Activated T-cell treated with anti-CD3 and anti-CD28 coated beads, Interleukin-2, amount 50 U/mL, for 1 hour (primary cell): ENCODE data around the gene HECTD3.
"Not testable (repeated sequence)": the region's sequence is repeated elsewhere in the genome, so short reads cannot be mapped to it uniquely, and the experiment has no call there.

Experiments
- DNase-seq: peaks from one replicate; pipeline ENCODE4 v3.0.0-alpha.2; 2020

HECTD3 gene

DNA sequence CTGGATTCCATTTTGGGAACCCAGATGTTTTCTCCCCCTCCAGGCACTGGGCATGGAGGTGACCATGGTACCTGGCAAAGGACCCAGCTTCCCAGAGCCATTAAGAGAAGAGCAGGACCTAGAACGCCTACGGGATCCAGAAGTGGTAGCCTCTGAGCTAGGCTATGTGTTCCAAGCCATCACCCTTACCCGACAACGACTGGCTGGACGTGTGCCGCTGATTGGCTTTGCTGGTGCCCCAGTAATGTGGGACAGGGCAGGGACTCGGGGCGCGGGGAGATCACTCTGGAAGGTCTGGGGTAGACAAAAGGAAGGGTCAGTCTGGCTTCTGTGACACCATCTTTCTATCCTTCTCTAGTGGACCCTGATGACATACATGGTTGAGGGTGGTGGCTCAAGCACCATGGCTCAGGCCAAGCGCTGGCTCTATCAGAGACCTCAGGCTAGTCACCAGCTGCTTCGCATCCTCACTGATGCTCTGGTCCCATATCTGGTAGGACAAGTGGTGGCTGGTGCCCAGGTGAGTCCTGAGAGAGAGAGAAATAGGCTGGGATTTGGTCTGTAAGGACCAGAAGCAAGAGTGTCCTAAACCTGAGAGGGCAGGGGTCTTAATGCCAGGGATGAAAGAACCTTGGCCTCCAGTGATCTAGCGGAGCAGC lies 2.6 kb upstream of the HECTD3 start:
- no peak for DNase-seq

DNA sequence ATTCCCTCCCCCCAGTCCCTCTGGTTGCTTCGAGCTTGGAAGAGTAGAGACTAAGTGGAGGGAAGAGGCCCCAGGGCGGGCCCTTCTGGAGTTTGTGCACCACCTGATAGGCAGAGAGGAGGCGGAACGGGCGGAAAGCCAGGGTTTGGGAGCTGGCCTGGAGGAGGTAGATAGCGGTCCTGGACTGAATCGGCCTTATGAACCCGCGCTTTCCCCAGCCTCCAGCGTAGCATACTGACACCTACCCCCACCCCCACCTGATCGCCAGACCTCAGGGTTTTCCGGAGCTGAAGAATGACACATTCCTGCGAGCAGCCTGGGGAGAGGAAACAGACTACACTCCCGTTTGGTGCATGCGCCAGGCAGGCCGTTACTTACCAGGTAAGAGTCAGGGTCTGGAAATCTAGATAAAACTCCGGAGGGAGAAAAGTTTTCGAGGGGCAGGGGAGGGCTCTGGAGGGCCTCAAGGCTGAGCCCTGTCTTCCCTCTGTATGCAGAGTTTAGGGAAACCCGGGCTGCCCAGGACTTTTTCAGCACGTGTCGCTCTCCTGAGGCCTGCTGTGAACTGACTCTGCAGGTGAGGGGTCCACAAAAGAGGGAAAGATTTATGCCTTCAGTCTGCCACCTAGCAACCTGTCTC lies 1.6 kb upstream of the HECTD3 start:
- DNase-seq = peak; percentile 36

DNA sequence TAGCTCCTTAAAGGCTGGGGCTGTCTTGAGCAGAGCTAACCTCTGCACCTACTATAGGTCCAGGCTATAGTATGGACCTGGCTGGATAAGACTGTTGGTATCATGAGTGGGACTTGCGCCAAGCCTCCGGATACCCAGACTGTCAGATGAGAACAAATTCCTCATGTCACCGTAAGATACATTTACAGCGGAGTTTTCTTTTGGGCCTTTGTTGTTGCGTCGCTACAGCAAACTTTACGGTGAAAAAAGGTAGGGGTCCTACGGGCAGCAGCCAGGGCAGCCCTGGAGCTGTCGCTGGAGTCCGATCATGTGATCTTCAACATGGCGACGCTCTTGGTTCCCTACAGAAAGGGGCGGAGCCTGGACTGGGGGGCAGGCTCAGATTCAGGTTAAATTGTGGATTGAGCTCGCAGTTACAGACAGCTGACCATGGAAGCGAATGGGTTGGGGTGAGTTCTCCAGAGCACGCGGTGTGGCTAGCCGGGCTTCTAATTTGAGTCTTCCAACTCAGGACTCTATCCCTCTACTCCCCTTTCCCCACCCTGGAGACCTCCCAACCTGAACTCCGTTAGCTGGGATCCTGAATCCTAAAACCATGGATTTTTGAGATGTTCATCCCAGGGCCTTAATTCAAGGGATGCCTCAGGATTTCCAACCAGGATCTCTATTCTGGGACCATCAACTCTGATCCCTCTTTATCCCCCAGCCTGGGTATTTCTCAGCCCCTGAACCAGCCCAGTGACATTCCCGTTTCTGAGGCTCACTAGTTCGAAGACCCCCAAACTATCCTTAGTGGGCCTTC lies 914 bp upstream of the HECTD3 start, which contains the start of gene UROD:
Gene UROD, plus strand, starts transcription at position 418 of the 802 bp plus-strand sequence. Its CDS starts 12 bp downstream, at position 430.
- DNase-seq = peak; percentile 86

DNA sequence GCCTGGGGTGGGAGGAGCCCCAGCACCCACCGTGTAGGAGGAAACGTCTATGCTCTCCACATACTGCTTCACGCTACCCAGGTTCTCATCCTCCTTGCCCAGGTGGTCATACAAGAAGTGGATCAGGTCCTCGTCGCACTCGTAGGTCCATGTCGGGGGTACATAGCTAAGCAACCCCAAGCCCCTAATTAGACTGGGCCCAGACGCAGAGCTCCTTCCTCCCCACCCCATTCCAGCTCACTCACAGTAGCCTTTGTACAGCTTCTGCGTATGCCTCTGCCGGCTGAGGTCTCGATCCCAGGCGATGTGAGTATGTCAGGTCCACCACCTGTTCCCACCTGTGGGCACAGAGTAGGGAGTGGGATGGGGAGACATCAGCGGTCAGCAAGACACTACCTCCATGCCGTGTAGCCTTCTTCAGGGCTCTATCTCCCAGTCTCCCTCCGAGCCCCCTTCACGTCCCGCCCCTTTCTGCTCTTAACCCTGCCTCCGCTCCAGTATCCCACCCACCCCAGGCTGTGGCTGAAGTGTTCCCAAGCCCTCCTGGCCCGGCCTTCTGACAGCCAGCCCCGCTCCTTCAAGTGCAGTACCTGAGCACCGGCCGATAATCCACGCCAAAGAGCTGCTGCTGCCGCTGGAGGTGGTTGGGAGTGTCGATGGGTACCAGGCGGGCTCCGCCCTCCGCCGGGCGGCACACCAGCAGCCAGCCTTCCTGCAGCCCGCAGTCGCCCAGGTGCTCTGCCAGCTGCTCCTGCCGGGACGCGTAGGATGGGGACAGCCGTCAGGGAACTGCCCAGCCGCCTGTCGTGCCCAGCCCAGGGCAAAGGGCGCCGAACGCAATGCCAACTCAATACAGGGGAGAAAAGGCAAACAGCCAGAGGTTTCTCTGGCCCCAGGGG lies 919 bp downstream of the HECTD3 start:
- DNase-seq = peak; percentile 48

DNA sequence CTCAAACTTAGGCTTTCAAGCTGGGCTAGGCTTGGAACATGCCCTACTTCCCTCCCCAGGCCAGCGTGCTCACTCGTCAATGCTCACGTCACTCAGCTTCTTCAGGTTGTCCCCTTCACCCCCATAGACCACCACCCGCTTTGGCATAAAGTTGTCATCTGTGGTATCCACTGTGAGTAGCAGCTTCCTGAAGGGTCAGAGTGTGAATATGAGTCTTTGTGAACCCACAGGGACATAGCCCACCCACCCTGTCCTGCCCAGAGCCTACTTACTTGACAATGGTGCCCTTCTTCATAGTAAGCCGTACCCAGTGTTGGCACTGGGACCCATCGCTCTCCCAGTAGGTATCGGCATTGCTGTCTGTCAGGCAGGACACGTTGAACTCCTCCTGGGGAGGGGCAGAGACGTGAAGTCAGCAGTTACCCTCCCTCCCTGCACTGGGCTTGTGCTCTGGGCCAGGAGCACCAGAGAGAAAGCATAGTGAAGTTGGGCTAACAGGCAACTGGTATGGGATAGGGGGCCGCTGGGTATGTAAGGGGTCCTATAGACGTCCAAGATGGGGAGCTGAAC lies 1.7 kb downstream of the HECTD3 start:
- DNase-seq = no peak

DNA sequence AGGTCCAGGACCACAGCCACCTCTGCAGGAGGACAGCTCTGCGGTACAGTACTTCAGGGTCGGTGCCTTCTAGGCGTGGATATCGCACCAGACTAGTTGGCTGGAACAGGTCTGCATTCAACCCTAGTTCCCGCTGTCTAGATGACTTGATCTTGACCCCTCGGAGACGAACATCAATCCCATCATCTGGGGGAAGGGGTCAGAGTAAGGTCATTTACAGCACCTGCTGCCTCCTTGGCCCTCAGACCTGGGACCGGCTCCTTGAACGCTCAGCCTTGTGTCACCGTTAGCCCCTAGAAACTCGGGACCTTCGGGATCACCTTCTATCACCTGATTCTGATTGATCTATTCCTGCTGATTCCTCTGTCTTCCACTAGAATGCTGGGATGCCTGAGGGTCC lies 2.6 kb downstream of the HECTD3 start:
- DNase-seq = no peak

DNA sequence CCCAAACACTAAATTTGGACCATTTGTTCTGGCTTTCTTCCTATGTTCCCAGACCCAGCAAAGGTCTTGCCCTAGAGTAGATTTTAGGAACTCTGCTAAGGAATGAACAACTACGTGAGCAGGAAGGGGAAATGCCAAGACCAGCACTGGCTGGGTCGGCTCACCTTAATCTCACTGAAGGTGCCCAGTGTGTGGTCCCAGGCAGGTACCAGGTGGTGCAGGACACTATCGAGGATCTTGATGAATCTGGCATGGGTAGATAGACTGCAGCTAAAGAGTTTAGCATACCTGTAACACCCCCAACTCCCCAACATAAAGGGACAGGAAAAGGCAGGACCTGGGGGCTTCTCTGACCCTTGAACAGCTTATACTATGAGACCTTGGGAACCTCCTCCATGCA lies 3.0 kb downstream of the HECTD3 start:
- no peak for DNase-seq

DNA sequence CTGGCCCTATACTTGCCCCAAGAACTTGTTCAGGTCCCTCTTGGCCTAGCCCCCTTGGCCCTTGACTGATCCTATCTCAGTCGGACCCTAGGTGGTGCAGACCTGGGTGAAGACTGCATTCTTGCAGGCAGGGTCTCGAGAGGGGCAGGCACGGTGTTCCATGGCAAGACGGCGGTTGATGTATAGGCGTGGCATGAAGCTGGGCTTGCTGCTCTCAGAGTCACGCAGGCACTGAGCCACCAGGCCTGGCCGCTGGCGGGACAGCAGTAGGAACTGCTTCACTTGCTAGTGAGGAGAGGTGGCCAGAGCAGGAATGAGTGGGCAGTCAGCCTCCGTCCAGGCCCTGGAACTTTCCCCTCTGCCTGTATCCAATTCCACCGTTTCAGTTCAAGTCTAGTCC lies 3.8 kb downstream of the HECTD3 start:
- DNase-seq = no peak

DNA sequence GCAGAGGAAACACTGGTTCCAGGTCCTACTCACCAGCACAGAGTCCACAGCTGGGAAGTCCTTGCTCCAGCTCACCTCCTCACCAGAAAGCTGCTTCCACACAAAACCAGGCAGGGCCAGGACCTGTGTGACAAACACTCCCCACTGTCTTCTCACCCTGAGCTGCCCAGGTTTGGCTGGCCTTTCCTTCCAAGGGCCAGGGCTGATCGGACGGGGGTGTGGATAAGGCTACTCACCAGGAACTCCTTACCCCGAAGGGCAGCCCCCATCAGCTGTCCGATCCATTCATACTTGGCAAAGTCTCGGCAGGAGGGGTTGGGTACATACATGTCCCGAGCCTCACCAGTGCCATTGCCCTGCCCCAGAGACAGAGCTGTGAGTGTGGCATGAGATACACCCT lies 5.4 kb downstream of the HECTD3 start:
- no peak for DNase-seq

DNA sequence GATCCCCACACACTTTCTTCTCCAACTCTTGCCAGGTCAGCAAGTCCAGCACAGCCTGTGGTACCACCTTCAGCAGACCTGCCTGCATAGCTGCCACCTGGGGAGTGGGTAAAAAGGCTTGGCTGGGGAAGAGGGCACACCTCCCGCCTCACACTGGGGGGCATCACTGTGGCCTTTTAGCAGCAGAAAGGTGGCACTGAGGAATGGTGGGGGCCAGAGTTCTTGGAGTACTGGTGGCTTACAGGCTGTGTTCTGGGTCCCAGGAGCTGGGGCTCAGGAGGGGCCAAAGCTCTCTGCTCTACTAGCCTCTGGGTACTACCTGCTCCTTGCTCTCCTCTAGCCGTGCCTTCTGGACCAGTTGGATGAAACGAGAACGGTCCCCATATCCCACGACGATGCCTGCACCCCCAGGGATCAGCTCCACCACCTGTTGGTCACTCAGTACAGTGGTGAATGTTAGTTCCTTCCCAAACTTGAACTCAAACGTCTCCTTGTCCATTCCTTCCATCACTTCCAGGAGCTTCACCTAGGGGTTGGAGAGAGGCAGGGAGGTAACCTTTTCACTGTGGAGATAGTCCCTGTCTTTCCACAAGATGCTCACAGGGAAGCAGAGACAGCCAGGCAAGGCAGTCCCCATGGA lies 6.7 kb downstream of the HECTD3 start:
- no peak for DNase-seq

DNA sequence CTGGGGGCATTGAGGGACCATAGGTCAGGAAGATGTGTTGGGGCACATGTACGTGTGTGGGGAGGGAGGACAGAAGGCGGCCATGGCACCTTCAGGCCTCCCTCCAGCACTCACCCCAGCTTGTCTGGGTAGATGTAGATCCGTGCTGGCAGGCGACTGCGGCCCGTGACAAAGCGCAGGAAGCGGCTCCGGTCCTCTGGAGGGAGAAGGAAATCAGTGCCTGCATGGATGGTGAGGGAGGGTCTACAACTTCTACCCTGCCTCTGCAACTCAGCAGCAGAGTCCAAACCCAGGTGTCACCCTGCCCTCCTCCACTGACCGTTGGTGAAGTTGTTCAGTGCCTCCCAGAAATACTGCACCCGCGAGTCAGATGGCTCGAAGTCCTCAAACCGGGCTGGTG lies 7.4 kb downstream of the HECTD3 start:
- no peak for DNase-seq

DNA sequence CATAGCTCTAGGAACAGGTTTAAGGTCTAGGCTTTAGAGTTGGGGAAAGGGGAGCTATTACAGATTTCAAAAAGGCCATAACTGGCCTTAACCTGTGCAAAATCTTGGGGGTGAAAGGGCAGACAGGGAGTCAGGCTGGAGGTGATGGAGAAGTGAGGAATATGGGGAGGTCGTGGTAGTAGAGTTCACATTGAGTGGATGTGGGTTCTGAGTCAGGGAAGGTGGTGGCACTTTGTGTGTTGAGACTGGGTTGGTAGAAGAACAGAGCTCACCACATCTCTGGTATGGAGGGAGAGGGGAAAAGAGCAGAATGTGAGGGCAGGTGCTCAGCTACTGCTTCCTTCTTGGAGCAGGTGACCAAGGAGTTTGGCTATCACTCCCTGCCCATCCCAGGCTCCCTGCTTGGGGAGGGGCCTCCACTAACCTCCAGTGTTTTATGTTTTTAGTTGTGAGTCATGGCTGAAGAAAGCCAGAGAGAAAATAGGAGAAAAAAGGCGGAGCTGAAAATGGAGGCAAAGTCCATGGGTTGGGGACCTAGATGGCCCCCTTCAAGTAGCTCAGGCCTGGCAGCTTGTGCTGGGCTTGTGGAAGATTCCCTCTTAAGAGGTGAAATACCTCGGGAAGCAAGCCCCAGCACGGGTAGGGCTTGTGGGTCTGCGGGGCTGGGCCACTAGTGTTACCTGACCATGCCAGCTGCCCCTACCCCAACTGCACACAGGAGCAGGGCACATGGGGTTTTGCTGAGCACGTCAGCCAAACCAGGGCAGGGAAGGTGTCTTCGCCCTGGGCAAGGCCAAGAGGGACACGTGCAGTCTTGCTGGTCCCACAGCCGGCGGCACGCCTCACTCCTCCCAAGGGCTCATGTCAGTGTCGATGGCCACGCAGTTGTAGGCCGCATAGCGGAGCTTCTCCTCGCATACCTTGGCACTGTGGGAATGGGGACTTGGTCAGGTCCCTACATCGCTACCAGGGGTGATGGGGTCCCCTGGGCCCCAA lies 8.2 kb downstream of the HECTD3 start:
- no peak for DNase-seq

DNA sequence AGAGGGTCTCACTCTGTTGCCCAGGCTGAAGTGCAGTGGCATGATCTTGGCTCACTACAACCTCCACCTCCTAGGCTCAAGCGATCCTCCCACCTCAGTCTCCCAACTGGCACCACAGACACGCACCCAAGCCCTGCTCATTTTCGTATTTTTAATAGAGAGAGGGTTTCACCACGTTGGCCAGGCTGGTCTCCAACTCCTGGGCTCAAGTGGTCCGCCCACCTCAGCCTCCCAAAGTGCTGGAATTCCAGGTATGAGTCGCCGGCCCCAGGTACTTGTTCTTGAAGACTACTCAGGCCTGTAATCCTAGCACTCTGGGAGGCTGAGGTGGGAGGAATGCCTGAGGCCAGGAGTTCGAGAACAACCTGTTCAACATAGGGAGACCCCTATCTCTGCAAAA lies 9.5 kb downstream of the HECTD3 start:
- not testable (repeated sequence) for DNase-seq

DNA sequence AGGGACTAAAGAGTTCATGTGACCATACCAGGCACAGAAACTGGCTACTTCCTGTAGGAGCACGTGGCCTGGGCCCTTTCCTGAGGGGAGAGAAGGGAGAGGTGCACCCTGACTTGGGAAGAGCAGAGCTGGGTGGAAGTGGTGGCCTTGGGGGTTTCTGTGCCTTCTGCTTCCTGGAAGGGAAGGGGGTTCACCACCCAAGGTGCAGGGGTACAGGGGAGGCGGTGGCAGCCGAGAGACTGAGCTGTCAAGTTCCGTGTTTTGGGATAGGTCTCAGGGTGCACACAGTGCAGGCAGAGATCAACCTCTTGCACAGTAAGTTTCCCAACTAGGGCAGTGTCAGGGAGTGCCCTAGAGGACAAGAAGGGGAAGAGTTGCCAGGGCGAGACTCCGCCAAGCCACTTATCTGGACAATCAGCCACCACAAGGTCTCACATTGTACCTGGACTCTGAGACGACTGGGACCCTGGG lies 10.1 kb downstream of the HECTD3 start:
- DNase-seq = no peak

DNA sequence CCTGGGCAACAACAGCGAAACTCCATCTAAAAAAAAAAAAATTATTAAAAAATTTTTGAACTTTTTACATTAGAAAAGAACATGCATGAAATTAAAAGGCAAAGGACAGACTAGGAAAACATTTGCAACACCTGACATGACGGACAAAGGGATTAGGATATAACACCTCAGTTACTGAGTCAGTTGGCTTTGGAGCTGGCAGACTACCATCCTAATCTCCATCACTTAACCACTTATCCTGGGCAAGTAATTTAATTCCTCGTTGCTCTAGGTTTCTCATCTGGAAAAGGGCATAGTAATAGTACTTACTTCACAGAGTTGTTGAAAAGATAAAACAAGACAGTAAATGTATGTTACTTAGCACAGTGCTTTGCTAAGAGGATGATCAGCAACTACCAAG lies 11.9 kb downstream of the HECTD3 start:
- DNase-seq = no peak

DNA sequence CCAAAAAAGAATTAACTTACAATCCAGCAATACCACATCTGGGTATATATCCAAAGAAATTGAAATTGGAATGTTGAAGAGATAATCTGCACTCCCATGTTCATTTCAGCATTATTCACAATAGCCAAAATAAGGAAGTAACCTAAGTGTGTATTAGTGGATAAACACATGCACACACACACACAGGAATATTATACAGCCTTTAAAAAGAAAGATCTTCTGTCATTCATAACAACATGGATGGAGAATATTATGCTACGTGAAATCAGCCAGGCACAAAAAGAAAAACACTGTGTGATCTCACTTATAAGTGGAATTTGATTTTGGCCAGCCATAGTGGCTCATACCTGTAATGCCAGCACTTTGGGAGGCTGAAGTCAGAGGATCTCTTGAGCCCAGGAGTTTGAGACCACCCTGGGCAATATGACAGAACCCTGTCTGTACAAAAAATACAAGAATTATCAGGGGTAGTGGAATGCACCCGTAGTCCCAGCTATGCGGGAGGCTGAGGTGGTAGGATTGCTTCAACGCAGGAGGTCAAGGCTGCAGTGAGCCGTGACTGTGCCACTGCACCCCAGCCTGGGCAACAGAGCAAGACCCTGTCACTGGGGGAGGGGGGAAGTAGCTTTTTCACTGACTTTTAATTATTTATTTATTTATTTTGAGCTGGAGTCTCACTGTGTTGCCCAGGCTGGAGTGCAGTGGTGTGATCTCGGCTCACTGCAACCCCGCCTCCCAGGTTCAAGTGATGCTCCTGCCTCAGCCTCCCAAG lies 15.5 kb downstream of the HECTD3 start:
- DNase-seq = no peak

DNA sequence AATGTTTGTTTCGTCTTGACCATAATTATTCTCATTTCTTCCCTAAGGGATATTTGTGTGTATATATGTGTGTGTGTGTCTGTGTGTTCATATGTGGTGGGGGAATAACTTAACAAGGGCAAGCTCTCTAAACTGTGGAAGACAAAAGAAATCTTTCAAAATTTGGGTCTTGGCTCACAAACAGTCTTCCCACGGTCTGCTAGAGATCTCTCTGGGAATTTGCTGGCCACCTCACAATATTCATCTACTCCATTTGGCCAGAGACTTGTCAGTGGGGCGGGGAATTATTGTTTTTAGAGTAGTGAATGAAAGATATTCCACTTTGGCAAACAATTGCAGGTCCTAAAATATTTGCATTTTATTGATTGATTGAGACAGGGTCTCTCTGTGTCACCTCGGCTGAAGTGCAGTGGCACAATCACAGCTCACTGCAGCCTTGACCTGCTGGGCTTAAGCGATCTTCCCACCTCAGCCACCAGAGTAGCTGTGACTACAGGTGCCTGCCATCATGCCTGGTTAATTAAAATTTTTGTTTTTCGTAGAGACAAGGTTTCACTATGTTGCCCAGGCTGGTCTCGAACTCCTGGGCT lies 16.7 kb downstream of the HECTD3 start:
- no peak for DNase-seq

DNA sequence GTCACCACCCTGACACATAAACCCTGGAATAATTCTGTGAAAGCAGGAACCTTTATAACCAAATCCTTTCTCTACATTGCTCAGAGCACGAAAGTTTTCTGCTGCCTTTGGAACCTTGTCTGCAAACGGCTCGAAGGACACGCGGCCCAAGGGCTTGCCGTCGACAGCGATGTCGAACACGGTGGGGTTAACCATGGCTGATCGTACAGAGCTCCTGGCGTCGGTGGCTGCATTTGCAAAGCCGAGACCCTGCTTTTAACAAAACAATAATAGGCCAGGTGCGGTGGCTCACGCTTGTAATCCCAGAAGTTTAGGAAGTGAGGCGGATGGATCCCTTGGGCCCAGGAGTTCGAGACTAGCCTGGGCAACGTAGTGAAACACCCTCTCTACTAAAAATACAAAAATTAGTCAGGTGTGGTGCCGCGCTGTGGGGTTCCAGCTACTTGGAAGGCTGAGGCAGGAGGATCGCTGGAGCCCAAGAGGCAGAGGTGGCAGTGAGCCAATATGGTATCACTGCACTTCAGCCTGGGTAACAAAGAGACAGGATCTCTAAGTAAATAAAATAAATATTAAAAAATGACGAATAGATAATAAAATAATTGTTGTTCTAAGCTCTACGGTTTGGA lies 22.5 kb downstream of the HECTD3 start:
- no peak for DNase-seq
